ENCODE measurements around the gene UBTD1. TPM values are rescaled to one million over a fixed set of nuclear protein-coding genes. Genes with fewer than 3 reads are reported as not detected.
"Not testable (repeated sequence)": the region's sequence is repeated elsewhere in the genome, so short reads cannot be mapped to it uniquely, and the experiment has no call there.

UBTD1 gene
- total RNA-seq, 2 donors from 2014 or later, result 22.6 to 23.7 TPM

GRCh38 chr10:97528876-97529275 lies 30.2 kb downstream of the UBTD1 start:
- DNase-seq; intact Hi-C loops (cut with DNase I); ATAC-seq: not testable (repeated sequence)

DNA sequence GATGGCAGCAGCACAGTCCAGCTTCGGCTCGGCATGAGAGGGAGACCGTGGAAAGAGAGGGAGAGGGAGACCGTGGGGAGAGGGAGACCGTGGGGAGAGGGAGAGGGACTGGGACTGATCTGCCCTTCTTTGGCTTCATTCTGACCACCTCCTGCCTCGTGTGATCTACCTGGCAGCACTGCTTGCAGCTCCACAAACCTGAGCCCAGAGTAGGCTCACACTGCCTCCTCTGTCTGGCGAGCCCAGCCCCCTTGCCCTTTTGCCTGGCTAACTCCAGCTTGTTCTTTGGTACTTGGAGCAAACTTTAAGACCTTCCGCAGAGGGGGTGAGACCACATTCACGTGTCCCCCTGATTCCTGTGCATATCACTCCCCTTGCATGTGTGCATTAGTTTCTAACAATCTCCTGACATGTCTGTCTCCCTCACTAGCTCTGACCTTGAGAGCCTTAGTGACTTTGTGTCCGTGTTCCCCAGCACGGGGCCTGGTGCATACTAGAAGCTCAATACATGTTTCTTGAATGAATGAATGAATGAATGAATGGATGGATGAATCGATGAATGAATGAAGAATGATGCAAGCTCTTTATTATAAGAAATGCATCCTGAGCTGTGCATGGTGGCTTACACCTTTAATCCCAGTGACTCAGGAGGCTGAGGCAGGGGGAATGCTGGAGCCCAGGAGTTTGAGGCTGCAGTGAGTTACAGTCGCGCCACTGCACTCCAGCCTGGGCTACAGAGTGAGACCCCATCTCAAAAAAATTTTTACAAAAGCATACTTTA lies 31.2 kb downstream of the UBTD1 start:
- DNase-seq (no peak), ATAC-seq (no peak)
- intact Hi-C loops (cut with DNase I), result no loop called here

DNA sequence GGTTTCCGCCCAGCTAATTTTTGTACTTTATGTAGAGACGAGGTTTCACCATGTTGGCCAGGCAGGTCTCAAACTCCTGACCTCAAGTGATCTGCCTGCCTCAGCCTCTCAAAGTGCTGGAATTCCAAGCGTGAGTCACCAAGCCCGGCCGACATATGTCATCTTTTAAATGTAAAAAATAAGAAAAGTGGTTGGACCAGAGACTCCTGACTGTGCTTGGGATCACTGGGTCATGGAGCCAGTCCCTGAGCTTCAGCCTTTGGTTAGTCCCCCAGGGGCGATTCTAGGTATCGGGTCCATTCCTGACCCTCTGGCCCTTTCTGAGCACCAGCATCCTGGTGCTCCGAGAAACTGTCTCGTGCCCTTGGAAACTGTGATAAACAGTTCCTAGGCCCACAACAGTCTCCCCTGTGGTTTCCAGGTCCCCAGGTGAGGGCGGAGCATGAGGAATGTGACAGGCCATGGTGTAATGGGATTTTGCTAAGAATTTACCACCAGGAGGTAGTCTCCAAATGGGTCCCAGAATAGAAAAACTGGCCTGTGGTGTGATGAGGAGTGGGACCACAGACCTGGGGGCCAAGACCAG lies 32.8 kb downstream of the UBTD1 start:
- ATAC-seq (no peak), DNase-seq (no peak)
- intact Hi-C loops (cut with DNase I), result no loop called here

- intact Hi-C loops (cut with DNase I), result no loop called here
- no peak for ATAC-seq
Observed at GRCh38 chr10:97532935-97533671, 34.4 kb downstream of the UBTD1 start.

DNA sequence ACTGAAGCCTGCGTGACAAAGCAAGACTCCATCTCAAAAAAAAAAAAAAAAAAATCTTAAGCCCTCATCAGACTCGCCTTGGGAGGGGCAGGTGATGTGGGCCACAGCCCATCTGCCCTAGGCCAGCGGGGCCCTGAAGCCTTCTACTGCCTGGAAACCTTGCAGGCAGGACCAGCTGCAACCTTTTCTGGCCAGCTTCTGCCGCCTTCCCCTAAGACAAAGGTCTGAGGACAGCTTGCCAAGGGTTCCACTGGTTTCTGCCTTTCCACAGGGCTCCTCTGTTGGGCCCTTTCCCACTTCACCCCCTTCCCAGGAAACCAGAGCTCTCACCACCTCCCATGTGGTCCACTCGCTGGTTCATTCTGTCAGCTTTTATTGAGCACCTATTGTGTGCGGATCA lies 35.2 kb downstream of the UBTD1 start:
- intact Hi-C loops (cut with DNase I), result no loop called here
- ATAC-seq (no peak), DNase-seq (no peak)

More at GRCh38 chr10:97532935-97533671, 34.4 kb downstream of the UBTD1 start:
- DNase-seq, result no peak

DNA sequence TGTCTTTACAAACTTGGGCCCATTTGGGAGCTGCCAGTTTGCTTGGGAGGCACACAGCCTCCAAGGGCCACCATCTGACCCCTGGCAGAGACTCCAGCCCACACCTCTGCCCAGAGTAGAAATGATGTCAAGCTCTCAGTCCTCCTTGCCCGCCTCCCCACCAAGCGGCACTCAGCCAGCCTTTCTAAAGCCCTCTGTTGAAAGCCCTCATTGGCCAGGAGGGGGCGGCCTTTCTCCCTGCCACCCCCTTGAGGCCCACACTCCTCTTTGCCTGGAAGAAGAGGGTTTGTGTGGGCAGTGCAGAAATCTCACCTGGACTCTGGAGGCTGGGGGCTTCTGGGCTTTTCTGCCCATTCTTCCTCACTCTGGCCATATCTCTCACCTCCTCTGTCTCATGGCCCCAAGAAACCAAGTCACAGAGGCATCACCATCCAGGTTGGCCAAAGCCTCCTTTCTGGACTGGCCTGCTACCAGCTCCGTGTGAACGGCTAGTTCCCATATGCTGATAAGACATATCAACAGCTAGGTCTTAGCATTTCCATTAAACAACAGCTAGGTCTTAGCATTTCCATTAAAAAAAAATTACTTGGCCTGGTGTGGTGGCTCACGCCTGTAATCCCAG lies 36.1 kb downstream of the UBTD1 start:
- no peak for DNase-seq
- intact Hi-C loops (cut with DNase I), result no loop called here
- peak in 1 of 2 donors; percentile 42 for ATAC-seq

DNA sequence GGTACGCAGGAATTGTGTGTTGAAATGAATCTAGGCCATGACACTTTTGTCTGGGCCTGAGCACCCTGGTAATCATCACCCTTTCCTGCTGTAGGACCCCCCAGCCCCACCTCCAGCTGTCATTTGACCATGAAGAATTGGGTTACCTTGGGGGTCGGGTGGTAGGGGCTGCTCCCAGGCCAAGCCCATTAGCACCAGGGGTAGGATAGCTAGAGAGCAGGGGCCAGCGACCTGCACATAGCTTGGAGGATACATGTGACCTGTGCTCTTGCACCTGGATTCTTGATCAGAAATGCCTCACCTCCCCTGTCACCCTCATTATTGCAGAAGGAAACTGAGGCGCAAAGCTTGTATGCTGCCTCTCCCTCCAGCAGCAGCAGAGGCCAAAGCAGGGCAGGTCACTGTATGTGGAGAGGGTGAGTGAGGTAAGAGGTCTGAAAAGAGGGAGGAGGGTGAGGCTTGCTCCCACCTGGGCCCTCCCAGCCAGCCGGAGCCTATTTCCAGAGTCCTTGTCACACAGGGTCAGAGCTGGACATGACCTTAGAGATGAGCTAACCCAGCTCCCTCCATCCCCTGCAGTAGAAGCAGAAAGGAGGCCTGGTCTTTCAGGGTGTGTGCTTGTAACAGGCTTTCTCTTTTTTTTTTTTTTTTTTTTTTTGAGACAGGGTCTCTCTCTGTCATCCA lies 38.6 kb downstream of the UBTD1 start:
- no peak for DNase-seq
- intact Hi-C loops (cut with DNase I), result no loop called here
- no peak for ATAC-seq

GRCh38 chr10:97538411-97538810 lies 39.7 kb downstream of the UBTD1 start:
- intact Hi-C loops (cut with DNase I), result no loop called here
- no peak for DNase-seq

DNA sequence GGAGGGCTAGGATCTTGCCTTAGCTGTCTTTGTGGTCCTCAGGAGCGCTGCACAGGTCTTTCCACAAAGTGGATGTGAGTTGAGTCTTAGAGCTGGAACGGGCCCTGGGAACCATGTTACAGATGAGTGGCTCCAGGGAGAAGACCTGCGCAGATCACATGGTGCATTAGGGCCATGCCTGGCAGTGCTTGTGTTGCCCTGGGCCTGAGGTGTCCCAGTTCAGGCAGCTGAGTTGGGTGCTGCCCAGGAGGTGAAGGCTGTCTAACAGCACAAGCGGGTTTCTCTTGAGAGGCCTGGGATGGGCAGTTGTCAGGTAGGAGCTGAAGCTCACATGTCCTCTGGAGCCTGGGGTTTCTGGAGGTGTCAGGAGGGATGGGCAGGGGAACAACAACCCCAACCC lies 40.1 kb downstream of the UBTD1 start:
- DNase-seq, result no peak
- intact Hi-C loops (cut with DNase I), result no loop called here
- no peak for ATAC-seq

More at GRCh38 chr10:97538411-97538810, 39.7 kb downstream of the UBTD1 start:
- ATAC-seq, result no peak

DNA sequence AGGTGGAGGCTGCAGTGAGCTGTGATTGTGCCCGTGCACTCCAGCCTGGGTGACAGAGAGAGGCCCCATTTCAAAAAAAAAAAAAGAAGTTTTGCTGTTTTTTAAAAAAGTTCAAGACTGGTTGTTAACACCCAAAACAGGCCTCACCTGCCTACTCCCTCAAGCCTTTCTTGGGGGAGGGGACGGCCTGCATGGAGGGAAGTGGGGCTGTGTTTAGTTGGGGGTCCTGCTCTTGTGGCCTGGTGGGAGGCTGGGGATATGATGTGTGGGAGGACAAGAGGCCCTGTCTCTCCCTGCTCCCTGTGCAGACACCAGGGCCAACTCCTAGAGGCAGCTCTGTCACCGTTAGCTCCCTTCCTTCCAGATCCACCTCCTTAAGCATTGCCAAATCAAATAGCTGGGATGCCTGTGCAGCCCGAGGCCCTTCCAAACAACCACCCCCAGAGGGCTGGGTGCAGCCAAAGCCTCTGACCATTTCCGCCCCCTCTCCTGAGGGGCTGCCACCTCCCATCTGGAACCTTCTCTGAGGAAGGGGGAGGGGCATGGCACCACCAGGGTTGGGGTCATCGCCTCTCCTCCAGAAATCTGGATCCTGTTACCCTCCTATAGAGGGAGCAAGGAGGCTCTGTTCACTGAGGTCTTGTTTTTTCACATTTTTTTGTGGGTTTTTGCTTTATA lies 40.9 kb downstream of the UBTD1 start:
- ATAC-seq, result peak; percentile 32 to 59
- DNase-seq, result peak; percentile 63
- intact Hi-C loops (cut with DNase I), result loop anchor here (5.0 to 10.0 kb wide), 2 partner anchors 45 to 77 kb away; partner anchors contain the start of genes MMS19 (in 1 of the 2) and UBTD1 (in 1 of the 2)

GRCh38 chr10:97540669-97541500 lies 42.2 kb downstream of the UBTD1 start:
- ATAC-seq (peak in 1 of 2 donors; percentile 5), DNase-seq (peak; percentile 57)
- intact Hi-C loops (cut with DNase I), result loop anchor here (5.0 to 10.0 kb wide), 2 partner anchors 46 to 79 kb away; partner anchors contain the start of genes MMS19 (in 1 of the 2) and UBTD1 (in 1 of the 2)

DNA sequence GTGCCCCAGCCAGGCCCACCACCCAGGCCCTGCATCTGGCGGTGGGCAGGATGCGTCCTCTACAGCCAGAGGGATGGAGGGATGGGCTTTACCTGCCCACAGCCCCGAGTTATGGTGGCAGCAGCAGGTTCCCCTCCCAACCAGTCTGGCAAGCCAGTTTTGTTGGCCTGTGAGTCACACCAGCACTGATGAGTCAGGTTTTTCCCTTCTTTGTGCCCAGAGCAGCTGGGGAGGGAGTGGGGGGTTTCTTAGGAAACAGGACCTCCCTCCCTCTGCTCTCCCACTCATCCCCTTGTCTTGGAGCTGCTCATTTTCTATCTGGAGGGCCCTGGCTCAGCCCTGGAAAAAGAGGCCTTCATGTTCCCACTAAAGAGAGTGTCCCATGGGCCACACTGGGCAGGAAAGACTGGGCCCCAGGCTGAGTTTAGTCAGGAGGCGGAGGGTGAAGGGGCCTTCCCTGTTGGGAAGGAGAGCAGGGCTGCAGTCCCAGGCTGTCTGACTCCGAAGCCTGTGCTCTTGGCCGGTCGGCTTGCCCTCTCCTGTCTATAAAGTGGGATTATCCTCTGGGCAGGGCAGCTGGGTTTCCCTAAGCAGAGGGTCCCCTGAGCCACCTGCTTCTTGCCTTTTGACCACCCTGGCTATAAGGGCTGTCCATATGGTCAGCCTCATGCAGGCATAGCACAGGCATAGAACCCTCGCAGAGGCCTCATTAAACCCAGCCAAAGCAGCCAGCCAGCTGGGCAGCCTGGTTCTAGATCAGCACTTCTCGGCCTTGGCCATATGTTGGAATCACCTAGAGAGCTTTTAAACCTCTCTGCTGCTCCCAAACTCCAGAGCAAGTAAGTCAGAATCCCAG lies 43.7 kb downstream of the UBTD1 start:
- peak; percentile 67 to 82 for ATAC-seq
- DNase-seq, result peak; percentile 84
- intact Hi-C loops (cut with DNase I), result loop anchor here (5.0 to 10.0 kb wide), 2 partner anchors 48 to 80 kb away; partner anchors contain the start of genes MMS19 (in 1 of the 2) and UBTD1 (in 1 of the 2)

DNA sequence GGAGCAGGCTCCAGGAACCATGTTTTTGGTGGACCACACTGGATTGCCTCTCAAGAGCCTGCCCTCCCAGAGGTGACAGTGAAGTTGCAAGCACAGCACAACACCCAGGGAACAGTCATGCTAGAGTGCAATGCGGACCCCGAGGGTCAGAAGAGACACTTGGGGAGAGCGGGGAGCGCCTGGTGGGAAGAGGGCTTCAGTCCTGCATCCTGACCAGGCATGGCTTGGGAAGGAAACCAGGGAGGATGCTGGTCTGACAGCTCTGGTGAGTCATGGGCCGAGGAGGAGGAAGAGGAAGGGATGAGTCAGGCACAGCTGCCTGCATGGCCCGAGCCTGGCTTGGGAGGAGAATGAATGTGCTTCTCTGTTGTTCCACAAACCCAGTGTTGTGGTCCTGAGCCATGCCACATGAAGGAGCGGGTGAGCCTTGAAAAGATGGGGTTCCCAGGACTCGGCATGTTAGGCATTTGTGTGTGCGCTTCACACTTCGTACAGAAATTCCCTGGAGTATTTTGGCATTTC lies 44.4 kb downstream of the UBTD1 start:
- intact Hi-C loops (cut with DNase I), result loop anchor here (5.0 to 10.0 kb wide), 2 partner anchors 48 to 81 kb away; partner anchors contain the start of genes MMS19 (in 1 of the 2) and UBTD1 (in 1 of the 2)
- ATAC-seq, result peak; percentile 75 to 92
- peak; percentile 90 for DNase-seq

DNA sequence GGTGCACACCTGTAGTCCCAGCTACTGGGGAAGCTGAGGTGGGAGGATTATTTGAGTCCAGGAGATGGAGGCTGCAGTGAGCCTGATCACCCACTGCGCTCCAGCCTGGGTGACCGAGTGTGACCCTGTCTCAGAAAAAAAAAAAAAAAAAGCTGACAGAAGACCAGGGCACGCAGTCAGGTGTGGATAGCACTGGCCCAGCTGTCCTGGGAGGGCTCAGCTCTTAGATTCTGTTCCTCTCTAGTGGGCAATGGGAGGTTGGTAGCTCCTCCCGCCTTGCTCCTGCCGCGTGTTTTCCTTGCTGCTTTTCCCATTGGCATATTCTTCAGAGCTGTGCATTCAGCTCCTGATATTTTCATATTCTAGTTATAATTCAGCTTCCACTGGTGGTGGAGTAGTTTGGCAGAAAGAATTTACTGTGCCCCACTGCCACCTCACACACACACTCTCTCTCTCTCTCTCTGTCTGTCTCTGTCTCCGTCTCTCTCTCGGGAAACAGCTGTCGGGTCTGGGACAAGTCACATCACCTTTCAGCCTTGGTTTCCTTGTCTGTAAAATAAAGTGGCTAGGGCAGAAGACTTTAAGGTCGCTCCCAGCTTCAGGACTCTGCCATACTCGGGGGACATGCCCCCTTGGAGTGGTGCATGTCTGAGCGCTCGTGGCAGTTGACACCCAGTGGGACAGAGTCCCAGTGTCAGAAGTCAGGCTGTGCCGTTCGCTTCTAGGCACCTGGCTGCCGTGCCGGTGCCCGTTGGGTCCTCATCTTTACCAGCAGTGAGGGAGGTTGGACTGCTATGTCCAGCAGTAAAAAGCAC lies 47.9 kb downstream of the UBTD1 start:
- intact Hi-C loops (cut with DNase I), result loop anchor here in 1 of 2 donors (10.0 kb wide), 1 partner anchor 52 kb away; the partner anchor contains the start of genes MMS19 and UBTD1
- ATAC-seq (no peak), DNase-seq (no peak)

GRCh38 chr10:97547271-97547600 lies 48.5 kb downstream of the UBTD1 start:
- intact Hi-C loops (cut with DNase I), result loop anchor here in 1 of 2 donors (10.0 kb wide), 1 partner anchor 52 kb away; the partner anchor contains the start of genes MMS19 and UBTD1

More at GRCh38 chr10:97547271-97547600, 48.5 kb downstream of the UBTD1 start:
- DNase-seq, result no peak
- no peak for ATAC-seq
